ENCODE measurements around the gene TRAPPC3L. TPM values are rescaled to one million over a fixed set of nuclear protein-coding genes. Genes with fewer than 3 reads are reported as not detected.

Gene TRAPPC3L
- total and polyA plus RNA-seq, 2 of the 8 experiments (the other 6 are each of a cell fraction or from before 2014, with no cell fraction given) = not detected

- TF ChIP-seq JUN (IDR thresholded peaks at IDR 0.05; ENCODE audit: low read depth, low read length) (no peak), BACH1 (IDR thresholded peaks at IDR 0.05; ENCODE audit: low read length) (no peak)
Observed at GRCh38 chr6:116512111-116512559, 33.3 kb downstream of the TRAPPC3L start (continued).

Data from H1 (cell line).